Adrenal gland (tissue), 5 donors: Measurements from ENCODE around the gene C12orf56.

Experiments
- POLR2A ChIP-seq, 2 donors: fragments of 450-650 bp; IDR thresholded peaks; one replicate each; pipeline ENCODE4 v1.6.1; 2017; ENCODE audit warnings: antibody characterized with exemption in 2 of 2, mild to moderate bottlenecking in 2 of 2, moderate library complexity in 1 of 2
- TF ChIP-seq, protein P1 (sequence below), 6 experiments: fragments of 450-650 bp in 4 of 6; fragments of 200-600 bp in 2 of 6; sonication (generic) in 1 of 6; IDR thresholded peaks; 1 replicate in 5 of 6; 2 replicates in 1 of 6; pipeline versions ENCODE4 v1.5.1 to v1.8.0; 2016 to 2021; ENCODE audit warnings: antibody characterized with exemption in 6 of 6, mild to moderate bottlenecking in 2 of 6, moderate library complexity in 1 of 6
- donor health status: DM: no; HTN: no; CAD: no.

DNA sequence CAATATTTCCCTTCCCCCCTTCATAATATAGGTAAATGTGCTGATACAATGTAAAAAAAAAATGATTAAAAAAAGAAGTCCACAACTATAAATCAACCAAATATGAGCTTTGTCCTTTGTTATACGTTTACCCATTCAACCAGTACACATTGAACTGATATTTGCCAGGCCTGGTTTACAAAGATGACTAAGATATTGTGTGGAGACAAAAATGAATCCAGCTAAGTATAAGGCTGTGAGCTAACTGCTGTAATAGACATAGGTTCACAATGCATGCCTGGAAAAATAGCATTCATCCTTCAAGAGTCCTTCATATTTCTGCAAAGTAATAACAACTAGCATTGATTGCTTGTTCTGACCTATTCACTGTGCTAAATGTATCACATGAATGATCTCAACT lies 6.9 kb downstream of the C12orf56 start:
- TF ChIP-seq POLR2A (IDR thresholded peaks at IDR 0.05), result no peak
- TF ChIP-seq, protein P1, sequence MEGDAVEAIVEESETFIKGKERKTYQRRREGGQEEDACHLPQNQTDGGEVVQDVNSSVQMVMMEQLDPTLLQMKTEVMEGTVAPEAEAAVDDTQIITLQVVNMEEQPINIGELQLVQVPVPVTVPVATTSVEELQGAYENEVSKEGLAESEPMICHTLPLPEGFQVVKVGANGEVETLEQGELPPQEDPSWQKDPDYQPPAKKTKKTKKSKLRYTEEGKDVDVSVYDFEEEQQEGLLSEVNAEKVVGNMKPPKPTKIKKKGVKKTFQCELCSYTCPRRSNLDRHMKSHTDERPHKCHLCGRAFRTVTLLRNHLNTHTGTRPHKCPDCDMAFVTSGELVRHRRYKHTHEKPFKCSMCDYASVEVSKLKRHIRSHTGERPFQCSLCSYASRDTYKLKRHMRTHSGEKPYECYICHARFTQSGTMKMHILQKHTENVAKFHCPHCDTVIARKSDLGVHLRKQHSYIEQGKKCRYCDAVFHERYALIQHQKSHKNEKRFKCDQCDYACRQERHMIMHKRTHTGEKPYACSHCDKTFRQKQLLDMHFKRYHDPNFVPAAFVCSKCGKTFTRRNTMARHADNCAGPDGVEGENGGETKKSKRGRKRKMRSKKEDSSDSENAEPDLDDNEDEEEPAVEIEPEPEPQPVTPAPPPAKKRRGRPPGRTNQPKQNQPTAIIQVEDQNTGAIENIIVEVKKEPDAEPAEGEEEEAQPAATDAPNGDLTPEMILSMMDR (IDR thresholded peaks at IDR 0.05), result no peak
